Amygdala (tissue), 56 donors: ENCODE measurements around the gene TKFC.

Experiments
- DNase-seq, 56 donors: peaks; one replicate each; lab custom pipeline; 2025; lab: John Stamatoyannopoulos, UW

TKFC gene

DNA sequence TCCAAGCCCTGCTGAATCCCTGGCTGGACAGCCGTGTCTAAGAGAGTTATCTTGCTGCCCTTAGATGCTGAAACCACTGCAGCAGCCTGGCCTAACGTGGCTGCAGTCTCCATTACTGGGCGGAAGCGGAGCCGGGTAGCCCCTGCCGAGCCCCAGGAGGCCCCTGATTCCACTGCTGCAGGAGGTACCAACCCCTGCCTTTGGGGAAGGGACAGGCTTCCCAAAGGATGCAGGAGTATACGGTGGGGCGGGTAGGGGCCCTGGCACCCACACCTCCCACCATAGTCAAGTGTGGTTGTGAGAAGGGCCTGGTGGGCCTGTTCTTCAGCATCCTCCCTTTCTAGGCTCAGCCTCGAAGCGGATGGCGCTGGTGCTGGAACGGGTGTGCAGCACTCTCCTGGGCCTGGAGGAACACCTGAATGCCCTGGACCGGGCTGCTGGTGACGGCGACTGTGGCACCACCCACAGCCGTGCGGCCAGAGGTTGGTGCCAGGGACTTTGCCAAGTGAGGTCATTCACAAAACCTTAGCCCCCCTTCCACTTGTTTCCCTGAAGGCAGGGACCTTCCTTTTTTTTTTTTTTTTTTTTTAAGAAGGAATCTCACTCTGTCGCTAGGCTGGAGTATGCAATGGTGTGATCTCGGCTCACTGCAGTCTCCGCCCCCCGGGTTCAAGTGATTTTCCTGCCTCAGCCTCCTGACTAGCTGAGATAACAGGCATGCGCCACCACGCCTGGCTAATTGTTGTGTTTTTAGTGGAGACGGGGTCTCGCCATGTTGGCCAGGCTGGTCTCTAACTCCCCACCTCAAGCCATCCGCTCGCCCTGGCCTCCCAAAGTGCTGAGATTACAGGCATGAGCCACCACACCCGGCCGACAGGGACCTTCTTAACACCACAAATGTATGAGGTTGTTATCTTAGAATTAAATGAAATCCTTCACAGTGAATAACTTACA is 11.0 kb downstream of the TKFC start:
- no peak for DNase-seq

DNA sequence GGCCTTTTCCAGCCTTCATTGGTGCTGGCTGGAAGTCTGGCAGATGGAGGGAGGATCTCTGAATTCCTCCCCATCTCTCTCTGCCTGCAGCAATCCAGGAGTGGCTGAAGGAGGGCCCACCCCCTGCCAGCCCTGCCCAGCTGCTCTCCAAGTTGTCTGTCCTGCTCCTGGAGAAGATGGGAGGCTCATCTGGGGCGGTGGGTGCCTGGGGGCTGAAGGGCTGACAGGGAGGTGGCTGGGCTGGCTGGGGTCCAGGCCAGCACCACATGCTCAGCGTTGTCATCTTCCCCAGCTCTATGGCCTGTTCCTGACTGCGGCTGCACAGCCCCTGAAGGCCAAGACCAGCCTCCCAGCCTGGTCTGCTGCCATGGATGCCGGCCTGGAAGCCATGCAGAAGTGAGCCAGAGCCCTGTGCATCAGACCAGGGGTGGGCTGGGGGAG is 12.2 kb downstream of the TKFC start:
- DNase-seq = peak in 9 of 56 donors; percentile 8 to 37 (median 15)

DNA sequence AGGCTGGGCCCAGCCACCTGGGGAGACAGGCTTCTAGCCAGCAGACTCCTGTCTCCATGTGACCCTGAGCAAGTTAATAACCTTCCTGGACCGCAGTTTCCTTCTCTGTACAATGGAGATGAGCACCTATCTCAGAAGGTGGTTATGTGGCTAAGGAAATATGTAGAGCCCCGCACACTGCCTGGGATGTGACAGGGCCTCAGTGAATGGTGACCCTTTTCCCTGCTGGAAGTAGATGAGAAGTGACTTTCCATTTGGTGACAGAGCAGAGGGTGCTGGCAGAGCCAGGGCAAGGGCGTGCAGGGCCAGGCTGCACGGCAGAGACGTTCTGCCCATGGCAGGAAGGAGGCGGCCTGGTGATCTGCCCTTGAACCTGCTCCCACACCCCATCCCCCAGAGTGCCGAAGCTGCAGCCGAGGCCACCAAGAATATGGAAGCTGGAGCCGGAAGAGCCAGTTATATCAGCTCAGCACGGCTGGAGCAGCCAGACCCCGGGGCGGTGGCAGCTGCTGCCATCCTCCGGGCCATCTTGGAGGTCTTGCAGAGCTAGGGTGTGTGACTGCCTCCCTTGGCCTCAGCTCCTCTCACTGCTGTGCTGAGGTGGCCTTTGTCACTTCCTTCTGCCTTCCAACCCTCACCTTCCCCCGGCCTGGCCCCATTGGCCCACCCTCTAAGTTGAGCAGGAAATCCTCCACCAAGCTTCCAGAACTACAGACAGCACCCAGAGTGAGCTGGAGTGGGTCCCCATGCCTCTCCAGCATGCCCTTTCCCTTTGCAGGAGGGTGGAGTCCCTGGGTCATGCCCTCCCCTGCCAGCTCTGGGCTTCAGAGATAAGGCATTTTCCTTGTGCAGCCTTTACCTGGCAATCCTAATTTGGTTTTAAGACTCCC is 13.2 kb downstream of the TKFC start:
- DNase-seq = no peak

DNA sequence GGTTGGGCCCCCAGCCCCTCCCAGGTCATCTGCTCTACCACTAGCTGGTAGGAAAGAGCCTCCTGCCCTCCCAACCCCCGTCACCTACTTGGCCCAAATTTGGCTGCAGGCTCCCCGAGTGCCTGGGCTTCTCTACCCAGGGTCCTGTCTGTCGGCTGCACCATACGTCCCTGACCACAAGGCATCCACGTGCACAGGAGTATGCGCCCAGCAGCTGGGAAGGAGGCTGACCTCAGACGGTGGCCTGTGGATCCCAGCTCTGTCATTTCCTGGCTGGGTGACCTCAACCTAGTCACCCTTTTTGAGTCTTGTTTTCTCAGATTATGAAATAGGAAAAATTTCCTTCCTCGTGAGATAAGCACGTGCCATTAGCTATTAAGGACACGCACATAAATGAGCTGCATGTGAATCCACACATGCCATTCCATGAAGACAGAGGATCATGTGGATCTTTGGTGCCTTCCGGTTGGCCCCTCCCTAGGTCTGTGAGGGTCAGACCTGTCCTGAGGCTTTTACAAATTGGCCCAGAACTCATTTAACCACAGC is 15.0 kb downstream of the TKFC start:
- no peak for DNase-seq

DNA sequence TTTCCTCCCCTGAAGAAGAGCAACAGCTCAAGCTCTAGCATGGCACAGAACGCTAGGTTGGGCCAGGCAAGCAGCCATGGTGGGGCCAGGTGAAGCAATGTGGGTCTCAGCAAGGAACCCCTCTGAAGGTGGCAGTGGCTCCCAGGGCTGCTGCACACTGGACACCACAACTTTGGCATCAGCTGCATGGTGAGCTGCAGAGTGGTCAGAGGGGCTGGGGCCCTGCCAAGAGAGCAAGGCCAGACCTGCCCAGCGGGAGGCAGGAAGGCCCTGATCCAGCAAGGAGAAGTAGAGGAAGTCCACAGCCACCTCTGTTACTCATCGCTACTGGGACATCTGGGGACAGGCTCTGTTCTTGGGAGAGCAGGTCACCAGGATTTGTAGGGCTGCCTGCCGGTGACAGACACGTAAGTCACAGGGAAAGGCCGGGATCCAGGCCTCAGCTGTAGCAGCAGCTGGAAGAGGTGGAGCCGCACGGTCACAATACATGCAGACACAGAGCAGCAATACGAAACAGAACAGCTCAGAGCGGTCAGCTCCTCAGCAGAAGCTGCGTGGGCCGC is 16.2 kb downstream of the TKFC start:
- DNase-seq = no peak

DNA sequence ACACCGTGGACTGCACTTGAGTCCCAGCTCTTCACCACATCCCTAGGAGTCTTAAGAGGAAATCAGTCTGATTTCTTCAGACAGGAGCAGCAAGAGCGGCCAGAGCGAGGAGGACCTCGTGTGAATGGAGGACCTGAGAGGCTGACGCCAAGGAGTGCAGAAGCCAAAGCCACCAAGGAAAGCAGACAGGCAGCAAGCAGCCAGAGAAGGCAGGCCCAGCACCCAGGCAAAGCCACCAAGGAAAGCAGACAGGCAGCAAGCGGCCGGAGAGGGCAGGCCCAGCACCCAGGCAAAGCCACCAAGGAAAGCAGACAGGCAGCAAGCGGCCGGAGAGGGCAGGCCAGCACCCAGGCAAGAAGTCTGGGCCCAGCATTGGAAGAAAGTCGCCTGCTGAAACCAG is 16.9 kb downstream of the TKFC start:
- no peak for DNase-seq

DNA sequence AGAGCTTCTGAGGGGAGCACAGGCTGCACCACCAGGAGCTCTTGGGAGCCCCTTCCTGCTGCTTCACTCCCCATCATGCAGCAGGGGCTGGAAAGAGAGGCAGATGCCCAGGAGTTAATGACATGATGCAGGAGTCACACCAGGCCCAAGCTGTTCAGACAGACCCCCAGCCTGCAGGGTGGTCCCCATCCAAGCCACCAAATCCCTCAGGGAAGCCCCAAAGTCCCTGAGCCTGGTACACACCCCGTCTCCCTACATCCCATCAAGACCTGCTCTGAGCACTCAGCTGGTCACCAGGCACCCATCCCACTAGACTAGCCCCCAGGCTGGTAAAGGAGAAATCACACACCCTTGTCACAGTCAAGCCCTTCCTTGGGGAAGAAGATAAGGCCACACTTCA is 17.3 kb downstream of the TKFC start:
- DNase-seq = no peak

DNA sequence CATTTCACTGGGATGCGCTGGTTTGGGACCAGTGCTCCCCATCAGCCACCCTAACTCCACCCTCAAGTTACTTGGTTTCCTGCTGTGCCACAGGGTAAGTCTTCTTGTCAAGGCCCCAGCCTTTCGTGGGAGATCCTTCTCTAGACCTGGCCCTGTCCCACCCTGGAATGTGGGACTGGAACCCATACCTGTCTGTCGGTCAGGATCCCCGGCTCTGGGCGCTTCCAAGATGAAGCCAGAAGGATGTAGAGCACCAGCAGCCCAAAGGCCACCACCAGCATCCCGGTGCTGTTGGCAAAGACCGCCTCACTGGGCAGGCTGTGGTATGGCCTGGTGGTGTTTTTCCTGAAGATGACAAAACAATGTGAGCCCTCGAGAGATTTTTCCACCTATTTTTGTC is 17.8 kb downstream of the TKFC start:
- no peak for DNase-seq

DNA sequence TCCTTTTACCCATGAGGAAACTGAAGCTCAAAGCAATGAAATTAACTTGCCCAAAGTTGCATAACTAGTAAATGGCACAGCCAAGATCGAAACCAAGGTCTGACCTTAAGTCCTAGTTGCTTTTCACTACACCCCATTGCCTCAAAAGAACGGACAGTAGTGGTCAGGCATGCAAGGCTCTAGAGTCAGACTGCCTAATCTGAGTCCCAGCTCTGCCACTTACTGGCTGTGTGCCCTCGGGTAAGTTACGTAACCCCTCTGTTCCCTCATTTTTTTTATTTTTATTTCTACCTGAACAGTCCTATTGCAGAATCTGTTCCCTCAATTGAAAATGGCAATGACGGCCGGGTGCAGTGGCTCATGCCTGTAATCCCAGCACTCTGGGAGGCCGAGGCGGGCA is 19.0 kb downstream of the TKFC start:
- DNase-seq = no peak

DNA sequence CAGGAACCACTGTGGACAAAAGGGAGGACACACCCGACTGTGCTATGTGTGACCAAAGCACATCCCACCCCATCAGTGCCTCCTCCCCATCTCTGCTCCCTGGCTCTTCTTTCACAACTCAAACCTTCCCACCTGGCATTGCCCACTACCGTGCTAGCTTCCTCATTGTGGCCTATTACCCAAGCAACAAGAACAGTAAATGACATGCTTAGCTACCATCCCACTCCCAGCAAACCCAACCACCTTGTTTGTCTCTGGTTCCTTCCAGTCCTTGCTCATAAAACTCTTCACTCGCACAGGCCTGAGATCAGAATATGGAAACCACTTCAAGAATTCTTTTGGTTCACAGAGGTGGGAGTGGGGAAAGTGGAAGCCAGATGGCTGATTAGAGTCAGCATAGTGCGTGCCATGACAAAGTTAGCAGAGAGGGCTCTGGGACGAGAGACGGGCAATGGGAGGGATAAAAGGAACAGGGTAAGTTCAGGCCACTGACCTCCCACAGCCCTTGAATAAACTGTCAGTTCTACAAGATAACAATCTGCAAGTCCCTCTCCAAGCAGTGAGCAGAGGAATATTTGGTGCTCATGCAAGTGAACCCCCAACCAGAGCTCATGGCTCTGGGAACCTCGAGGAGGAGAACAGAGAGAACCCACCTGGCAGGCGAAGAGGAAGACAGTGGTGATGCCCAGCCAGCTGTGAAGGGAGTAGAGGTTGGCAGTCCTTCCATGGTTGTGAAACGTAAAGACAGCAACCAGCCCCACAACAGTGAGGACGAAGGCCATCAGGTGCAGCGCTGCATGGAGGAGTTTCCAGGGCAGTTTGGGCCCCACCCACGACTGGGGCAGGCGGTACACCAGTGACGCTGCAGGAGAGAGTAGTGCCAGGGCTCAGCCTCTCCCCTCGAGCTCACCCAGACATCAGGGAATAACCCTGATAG is 20.4 kb downstream of the TKFC start:
- no peak for DNase-seq

DNA sequence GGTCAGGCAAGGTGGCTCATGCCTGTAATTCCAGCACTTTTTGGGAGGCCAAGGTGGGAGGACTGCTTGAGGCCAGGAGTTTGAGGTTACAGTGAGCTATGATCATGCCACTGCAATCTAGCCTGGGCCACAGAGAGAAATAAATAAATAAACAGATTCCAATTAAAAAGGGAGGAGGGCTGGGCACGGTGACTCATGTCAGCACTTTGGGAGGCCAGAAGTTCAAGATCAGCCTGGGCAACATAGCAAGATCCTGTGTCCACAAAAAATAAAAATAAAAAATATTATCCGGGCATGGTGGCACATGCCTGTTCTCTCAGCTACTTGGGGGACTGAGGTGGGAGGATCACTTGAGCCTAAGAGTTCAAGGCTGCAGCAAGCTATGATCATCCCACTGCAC is 21.2 kb downstream of the TKFC start:
- no peak for DNase-seq

DNA sequence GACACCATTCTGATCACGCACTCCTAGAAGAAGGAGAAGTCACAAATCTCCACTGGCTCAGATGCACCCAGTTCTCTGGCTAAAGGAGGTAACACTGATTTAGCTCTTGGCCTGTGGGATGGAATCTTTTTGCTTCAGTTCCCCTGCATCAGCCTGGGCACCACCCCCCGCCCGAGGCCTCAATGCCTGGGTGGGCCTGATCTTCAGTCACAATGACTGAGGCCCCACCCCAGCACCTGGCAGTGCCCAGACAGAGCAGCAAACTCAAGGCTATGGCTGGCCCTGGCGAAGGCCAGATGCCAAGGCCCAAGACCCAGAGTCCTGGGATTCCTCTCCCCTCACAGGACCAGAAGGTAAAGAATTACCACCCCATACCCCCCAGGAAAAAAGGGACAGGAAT is 23.7 kb downstream of the TKFC start:
- DNase-seq = no peak

DNA sequence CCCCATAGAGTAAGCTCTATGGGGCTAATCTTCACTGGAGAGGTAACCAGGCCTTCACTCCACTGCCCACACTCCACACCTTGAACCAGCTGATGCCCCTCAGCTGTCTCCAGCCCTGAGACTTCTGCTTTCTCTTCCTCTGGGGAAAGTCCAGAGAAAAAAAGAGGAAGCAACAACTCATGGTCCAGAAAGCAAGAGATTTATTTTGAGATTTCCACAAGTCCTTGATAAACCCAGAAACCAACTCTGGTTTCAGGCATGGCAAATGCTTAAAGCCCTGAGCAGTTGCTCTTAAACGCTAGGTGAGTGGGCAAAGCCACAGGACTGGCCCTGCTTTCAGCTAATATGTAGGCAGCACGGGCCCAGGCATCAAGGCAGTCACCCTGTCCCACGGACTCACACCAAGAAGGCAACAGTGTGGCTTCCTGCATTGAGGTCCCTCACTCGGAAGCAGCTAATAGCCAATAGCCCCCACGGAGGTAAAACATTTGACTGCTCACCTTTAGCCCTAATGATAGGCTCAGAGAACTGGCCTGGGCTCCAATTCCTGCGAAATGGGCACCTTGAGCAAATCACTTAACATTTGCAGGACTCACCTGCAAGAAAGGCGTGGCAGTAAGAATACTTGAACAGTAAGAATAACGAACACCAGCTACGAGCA is 24.3 kb downstream of the TKFC start:
- peak in 1 of 56 donors; percentile 27 for DNase-seq

DNA sequence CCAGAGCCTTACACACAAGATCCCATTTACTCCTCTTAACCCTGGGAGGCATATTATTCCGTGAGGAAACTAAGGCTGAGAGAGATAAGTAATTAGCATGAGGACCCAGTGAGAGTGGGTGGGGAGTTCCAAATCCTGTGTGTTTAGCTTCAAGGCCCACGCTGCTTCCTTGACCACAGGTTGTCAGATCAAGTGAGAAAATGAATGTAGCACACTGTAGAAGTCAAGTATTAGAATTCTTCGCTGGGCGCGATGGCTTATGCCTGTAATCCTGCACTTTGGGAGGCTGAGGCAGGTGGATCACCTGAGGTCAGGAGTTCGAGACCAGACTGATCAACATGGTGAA is 24.8 kb downstream of the TKFC start:
- no peak for DNase-seq

DNA sequence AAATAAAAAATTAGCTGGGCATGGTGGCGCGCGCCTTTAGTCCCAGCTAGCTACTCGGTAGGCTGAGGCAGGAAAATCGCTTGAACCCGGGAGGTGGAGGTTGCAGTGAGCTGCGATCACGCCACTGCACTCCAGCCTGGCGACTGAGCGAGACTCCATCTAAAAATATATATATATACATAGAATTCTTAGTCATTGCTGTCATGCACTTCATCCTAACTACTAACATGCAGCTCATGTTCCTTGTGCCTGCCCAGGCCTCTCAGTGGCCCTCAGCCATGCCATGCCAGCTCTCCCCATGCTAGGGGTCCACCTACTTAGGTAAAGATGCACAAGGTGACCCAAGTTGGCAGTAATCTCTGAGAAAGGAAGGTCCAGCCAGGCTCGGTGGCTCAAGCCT is 25.5 kb downstream of the TKFC start:
- no peak for DNase-seq

DNA sequence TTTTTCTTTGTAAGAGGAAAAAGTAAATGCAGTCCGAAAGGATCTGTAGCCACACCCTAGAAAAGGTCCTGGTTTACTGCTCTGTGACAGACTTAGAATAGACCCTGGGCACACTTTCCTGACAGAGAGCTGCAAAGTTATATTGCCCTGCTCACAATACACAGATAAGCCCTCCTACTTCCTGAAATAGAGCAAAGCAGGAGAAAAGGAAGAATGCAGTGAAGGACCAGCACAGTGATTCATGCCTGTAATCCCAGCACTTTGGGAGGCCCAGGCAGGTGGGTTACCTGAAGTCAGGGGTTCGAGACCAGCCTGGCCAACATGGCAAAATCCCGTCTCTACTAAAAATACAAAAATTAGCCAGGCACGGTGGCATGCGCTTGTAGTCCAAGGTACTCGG is 26.5 kb downstream of the TKFC start:
- DNase-seq = no peak

DNA sequence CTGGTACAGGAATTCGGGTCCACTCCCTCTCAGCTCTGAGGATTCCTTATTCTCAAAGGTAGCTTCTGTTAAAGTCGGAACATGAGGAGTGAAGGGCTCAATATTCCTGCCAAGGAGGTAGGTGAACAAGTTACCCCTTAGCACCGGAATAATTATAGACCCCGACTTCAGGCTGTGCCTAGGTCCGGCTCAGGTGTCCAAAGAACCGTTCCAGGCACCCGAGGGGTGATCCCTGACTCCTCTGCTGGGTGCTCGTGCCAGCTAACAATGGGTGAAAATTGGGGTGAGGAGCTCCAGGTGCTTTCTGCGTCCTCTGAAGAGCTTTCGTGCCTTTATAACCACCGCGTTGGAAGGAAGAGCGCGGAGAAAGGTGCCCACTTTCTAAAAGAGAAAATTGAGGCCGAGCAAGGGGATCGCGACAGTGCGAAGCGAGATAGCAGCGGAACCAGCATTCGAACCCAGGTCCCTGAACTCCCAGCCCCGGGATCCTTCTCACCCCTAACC is 28.3 kb downstream of the TKFC start:
- peak in 1 of 56 donors; percentile 45 for DNase-seq

DNA sequence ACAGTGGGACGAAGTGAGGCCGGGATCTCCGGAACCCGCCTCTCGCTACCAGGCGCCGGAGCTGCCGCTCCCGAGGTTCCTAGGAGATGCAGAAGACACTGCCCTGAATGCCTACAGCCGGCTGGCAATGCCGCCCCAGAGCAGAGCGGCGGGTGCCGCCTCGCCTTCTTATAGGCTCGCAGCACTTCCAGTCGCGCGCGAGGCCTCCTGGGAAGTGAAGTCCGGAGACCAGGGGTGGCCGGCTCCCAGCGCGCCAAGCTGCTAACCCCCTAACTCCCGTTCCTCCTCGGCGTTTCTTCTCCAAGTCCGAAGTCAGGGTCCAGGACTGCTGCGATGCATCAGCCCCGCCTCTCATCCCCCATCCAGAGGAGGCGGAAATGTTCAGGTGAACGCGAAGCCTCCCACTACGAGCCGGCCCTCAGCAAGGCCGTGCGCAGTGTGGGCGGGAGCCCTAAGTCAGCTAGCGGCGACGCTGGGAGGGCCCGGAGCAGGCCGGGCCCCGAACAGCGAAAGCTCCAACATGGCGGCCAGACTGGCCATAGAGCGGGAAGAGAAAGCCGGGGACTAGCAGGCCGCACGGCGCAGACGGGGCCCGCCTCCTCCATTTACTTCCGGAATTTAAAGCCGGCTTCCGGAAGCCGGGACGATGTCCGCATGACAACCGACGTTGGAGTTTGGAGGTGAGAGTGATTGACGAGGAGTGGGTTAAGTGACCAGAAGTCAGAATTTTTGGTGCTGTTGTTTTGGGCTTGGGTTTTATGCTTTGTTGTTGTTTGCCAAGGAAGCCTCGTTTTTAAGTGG is 28.9 kb downstream of the TKFC start, which contains the start of the genes CYB561A3 and TMEM138:
Gene CYB561A3, minus strand, starts transcription at position 142 of the 801 bp plus-strand sequence. CDS start 5,169 bp downstream, outside the sequence.
Gene TMEM138, plus strand, starts transcription at position 634 of the 801 bp plus-strand sequence. CDS start 2,017 bp downstream, outside the sequence.
- peak; percentile 51 to 97 (median 92) for DNase-seq
